HepG2 (cell line): ENCODE results near the gene RBM28. TPM values are rescaled to one million over a fixed set of nuclear protein-coding genes. Genes with fewer than 3 reads are reported as not detected.
A peak's percentile ranks its signal among the peaks of the same experiment; 100 is the strongest.

Experiments
- CHD4 ChIP-seq: fragments of 200-600 bp; sonication (generic); IDR thresholded peaks from 2 replicates; pipeline ENCODE4 v1.7.0; 2017; ENCODE audit warnings: mild to moderate bottlenecking, low read length, borderline replicate concordance
- DNMT3B ChIP-seq: conservative IDR thresholded peaks from 2 replicates; pipeline ENCODE4 v1.6.1; 2016; ENCODE audit warnings: missing biosample characterization, control low read depth
- HNF4G ChIP-seq, 2 experiments: sonication (generic) in 1 of 2; formaldehyde crosslinking in 1 of 2; IDR thresholded peaks; 2 replicates each; pipeline versions ENCODE4 v1.4.0 to v1.6.1; 2011 to 2020; ENCODE audit warnings: borderline replicate concordance in 2 of 2, low read depth in 2 of 2, mild to moderate bottlenecking in 2 of 2, low read length in 1 of 2, missing genetic modification reagents in 1 of 2, moderate library complexity in 1 of 2
- ISX ChIP-seq: sonication (generic); formaldehyde crosslinking; conservative IDR thresholded peaks from 2 replicates; pipeline ENCODE4 v1.5.0; 2020; ENCODE audit warnings: missing genetic modification reagents
- MAZ ChIP-seq, 2 experiments: sonication (generic) in 1 of 2; formaldehyde crosslinking in 1 of 2; IDR thresholded peaks; 2 replicates each; pipeline versions ENCODE4 v1.5.0 to v1.6.1; 2012 to 2020; ENCODE audit warnings: low read depth in 2 of 2, mild to moderate bottlenecking in 2 of 2, borderline replicate concordance in 1 of 2, improper control_type of control experiment in 1 of 2, low read length in 1 of 2, missing genetic modification reagents in 1 of 2, moderate library complexity in 1 of 2
- NR2F6 ChIP-seq, 2 experiments: IDR thresholded peaks; 2 replicates each; pipeline ENCODE4 v1.6.1; 2016; ENCODE audit warnings: antibody characterized with exemption in 1 of 2, mild to moderate bottlenecking in 1 of 2
- RARA ChIP-seq: IDR thresholded peaks from 2 replicates; pipeline ENCODE4 v1.6.1; 2016; ENCODE audit warnings: missing genetic modification reagents, missing compliant biosample characterization
- SIX1 ChIP-seq: sonication (generic); formaldehyde crosslinking; IDR thresholded peaks from 2 replicates; pipeline ENCODE4 v1.4.0; 2020; ENCODE audit warnings: missing genetic modification reagents, borderline replicate concordance
- SRY ChIP-seq: sonication (generic); formaldehyde crosslinking; IDR thresholded peaks from 2 replicates; pipeline ENCODE4 v1.8.0; 2022; ENCODE audit warnings: mild to moderate bottlenecking, missing genetic modification reagents
- ZNF253 ChIP-seq: sonication (generic); formaldehyde crosslinking; IDR thresholded peaks from 2 replicates; pipeline ENCODE4 v1.8.0; 2022; ENCODE audit warnings: mild to moderate bottlenecking, missing genetic modification reagents, borderline replicate concordance
- ZNF331 ChIP-seq: sonication (generic); formaldehyde crosslinking; IDR thresholded peaks from 2 replicates; pipeline ENCODE4 v1.4.0; 2020; ENCODE audit warnings: missing genetic modification reagents
- ZNF335 ChIP-seq: sonication (generic); formaldehyde crosslinking; IDR thresholded peaks from 2 replicates; pipeline ENCODE4 v1.4.0; 2020; ENCODE audit warnings: missing genetic modification reagents
- ZNF562 ChIP-seq: sonication (generic); formaldehyde crosslinking; IDR thresholded peaks from 2 replicates; pipeline ENCODE4 v1.8.0; 2022; ENCODE audit warnings: missing genetic modification reagents, borderline replicate concordance
- ZNF720 ChIP-seq: sonication (generic); formaldehyde crosslinking; IDR thresholded peaks from 2 replicates; pipeline ENCODE4 v1.4.0; 2020; ENCODE audit warnings: missing genetic modification reagents
- ZNF747 ChIP-seq: sonication (generic); formaldehyde crosslinking; IDR thresholded peaks from 2 replicates; pipeline ENCODE4 v1.8.1; 2023; ENCODE audit warnings: missing genetic modification reagents, mild to moderate bottlenecking, borderline replicate concordance
- ZNF776 ChIP-seq: sonication (generic); formaldehyde crosslinking; IDR thresholded peaks from 2 replicates; pipeline ENCODE4 v1.4.0; 2020; ENCODE audit warnings: mild to moderate bottlenecking, missing genetic modification reagents
- ZNF788 ChIP-seq: sonication (generic); formaldehyde crosslinking; IDR thresholded peaks from 2 replicates; pipeline ENCODE4 v1.5.0; 2020; ENCODE audit warnings: mild to moderate bottlenecking, missing genetic modification reagents, borderline replicate concordance
- polyA plus RNA-seq, 8 experiments: library from polyadenylated mRNA; depleted of rRNA in 3 of 8; stranded (reverse) in 7 of 8; unstranded in 1 of 8; fragments of >200 nt; fragmentation: Illumina TruSeq in 4 of 8; extraction: Trizol in 4 of 8; gene quantifications; 2 replicates each; pipeline versions ENCODE4 v1.2.1 to v1.2.3, GENCODE V29; 2011 to 2016; ENCODE audit warnings: low read depth in 4 of 8, missing spikeins in 1 of 8, mixed read lengths in 1 of 8; ENCODE audit not compliant: insufficient read depth in 1 of 8
- total RNA-seq, 5 experiments: library from RNA; depleted of rRNA; stranded (reverse); fragments of >200 nt; fragmentation: Illumina TruSeq; extraction: Trizol; gene quantifications; 2 replicates each; pipeline ENCODE4 v1.2.3, GENCODE V29; 2016; ENCODE audit warnings: low read depth in 1 of 5
- TF ChIP-seq, protein P1 (sequence below): sonication (generic); formaldehyde crosslinking; IDR thresholded peaks from 2 replicates; pipeline ENCODE4 v1.5.1; 2020; ENCODE audit warnings: mild to moderate bottlenecking, missing genetic modification reagents, moderate library complexity
- TF ChIP-seq, protein P2 (sequence below): sonication (generic); formaldehyde crosslinking; IDR thresholded peaks from 2 replicates; pipeline ENCODE4 v1.4.0; 2020; ENCODE audit warnings: missing genetic modification reagents
- TF ChIP-seq, protein P3 (sequence below), 2 experiments: fragments of 450-650 bp in 1 of 2; sonication (generic) in 1 of 2; formaldehyde crosslinking; IDR thresholded peaks; 2 replicates each; pipeline versions ENCODE4 v1.5.0 to v1.8.0; 2020 to 2022; ENCODE audit warnings: mild to moderate bottlenecking in 1 of 2, missing genetic modification reagents in 1 of 2

The RBM28 gene
- total and polyA plus RNA-seq, 2 of the 13 experiments (the other 11 are each of a cell fraction or from before 2014, with no cell fraction given), result 20.5 to 49.0 TPM

DNA sequence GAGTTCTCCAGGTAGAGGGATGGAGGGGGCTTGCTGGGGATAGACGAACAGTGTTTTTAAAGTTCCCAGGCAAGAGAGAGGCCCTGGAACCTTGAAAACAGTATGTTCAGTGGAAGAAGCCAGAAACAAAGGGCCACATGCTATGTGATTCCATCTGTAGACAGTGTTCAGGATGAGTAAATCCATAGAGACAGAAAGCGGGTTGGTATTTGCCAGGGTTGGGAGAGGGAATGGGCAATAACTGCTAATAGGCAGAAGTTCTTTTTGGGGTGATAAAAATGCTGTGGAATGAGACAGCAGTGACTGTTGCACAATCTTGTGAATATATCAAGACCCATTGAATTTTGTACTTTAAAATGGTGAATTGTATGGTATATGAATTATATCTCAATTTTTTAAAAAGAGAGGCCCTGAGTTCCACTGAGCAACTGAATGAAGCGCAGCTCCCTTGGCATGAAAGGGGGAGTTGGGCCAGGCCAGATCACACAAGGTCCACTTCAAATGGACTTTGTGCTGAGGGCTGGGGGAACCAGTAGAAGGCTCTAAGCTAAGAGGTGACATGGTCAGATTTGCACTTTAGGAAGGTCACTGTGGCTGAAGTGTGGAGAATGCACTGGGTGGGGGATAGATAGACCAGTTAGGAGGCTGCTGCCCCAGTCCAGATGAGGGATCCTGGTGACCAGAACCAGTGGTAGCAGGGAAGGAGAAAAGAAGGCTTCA lies 68.7 kb downstream of the RBM28 start (continued):
- TF ChIP-seq SRY (CRISPR knock-in tag), result no peak
- no peak for TF ChIP-seq ZNF747 (CRISPR knock-in tag)
- 0 out of 2 replicates have a peak, but pooled peaks have one; percentile 40 for TF ChIP-seq CHD4
- no peak for TF ChIP-seq ZNF335 (CRISPR knock-in tag)
- TF ChIP-seq HNF4G (IDR thresholded peaks at IDR 0.05; ENCODE audit: borderline replicate concordance, low read depth, low read length), result peak; percentile 67
- TF ChIP-seq HNF4G (CRISPR knock-in tag; IDR thresholded peaks at IDR 0.05; ENCODE audit: borderline replicate concordance, low read depth), result 0 out of 2 replicates have a peak, but pooled peaks have one; percentile 28
- TF ChIP-seq, protein P1, sequence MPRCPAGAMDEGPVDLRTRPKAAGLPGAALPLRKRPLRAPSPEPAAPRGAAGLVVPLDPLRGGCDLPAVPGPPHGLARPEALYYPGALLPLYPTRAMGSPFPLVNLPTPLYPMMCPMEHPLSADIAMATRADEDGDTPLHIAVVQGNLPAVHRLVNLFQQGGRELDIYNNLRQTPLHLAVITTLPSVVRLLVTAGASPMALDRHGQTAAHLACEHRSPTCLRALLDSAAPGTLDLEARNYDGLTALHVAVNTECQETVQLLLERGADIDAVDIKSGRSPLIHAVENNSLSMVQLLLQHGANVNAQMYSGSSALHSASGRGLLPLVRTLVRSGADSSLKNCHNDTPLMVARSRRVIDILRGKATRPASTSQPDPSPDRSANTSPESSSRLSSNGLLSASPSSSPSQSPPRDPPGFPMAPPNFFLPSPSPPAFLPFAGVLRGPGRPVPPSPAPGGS, result no peak
- no peak for TF ChIP-seq ZNF562 (CRISPR knock-in tag)
- TF ChIP-seq, protein P2, sequence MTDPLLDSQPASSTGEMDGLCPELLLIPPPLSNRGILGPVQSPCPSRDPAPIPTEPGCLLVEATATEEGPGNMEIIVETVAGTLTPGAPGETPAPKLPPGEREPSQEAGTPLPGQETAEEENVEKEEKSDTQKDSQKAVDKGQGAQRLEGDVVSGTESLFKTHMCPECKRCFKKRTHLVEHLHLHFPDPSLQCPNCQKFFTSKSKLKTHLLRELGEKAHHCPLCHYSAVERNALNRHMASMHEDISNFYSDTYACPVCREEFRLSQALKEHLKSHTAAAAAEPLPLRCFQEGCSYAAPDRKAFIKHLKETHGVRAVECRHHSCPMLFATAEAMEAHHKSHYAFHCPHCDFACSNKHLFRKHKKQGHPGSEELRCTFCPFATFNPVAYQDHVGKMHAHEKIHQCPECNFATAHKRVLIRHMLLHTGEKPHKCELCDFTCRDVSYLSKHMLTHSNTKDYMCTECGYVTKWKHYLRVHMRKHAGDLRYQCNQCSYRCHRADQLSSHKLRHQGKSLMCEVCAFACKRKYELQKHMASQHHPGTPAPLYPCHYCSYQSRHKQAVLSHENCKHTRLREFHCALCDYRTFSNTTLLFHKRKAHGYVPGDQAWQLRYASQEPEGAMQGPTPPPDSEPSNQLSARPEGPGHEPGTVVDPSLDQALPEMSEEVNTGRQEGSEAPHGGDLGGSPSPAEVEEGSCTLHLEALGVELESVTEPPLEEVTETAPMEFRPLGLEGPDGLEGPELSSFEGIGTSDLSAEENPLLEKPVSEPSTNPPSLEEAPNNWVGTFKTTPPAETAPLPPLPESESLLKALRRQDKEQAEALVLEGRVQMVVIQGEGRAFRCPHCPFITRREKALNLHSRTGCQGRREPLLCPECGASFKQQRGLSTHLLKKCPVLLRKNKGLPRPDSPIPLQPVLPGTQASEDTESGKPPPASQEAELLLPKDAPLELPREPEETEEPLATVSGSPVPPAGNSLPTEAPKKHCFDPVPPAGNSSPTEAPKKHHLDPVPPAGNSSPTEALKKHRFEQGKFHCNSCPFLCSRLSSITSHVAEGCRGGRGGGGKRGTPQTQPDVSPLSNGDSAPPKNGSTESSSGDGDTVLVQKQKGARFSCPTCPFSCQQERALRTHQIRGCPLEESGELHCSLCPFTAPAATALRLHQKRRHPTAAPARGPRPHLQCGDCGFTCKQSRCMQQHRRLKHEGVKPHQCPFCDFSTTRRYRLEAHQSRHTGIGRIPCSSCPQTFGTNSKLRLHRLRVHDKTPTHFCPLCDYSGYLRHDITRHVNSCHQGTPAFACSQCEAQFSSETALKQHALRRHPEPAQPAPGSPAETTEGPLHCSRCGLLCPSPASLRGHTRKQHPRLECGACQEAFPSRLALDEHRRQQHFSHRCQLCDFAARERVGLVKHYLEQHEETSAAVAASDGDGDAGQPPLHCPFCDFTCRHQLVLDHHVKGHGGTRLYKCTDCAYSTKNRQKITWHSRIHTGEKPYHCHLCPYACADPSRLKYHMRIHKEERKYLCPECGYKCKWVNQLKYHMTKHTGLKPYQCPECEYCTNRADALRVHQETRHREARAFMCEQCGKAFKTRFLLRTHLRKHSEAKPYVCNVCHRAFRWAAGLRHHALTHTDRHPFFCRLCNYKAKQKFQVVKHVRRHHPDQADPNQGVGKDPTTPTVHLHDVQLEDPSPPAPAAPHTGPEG, result no peak
- TF ChIP-seq ZNF788 (CRISPR knock-in tag), result no peak
- TF ChIP-seq SIX1 (CRISPR knock-in tag), result no peak
- no peak for TF ChIP-seq MAZ (IDR thresholded peaks at IDR 0.05; ENCODE audit: borderline replicate concordance, low read depth, low read length)
- 0 out of 2 replicates have a peak, but pooled peaks have one; percentile 31 for TF ChIP-seq MAZ (CRISPR knock-in tag; IDR thresholded peaks at IDR 0.05; ENCODE audit: low read depth)
- TF ChIP-seq, protein P3, sequence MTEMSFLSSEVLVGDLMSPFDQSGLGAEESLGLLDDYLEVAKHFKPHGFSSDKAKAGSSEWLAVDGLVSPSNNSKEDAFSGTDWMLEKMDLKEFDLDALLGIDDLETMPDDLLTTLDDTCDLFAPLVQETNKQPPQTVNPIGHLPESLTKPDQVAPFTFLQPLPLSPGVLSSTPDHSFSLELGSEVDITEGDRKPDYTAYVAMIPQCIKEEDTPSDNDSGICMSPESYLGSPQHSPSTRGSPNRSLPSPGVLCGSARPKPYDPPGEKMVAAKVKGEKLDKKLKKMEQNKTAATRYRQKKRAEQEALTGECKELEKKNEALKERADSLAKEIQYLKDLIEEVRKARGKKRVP (CRISPR knock-in tag; IDR thresholded peaks at IDR 0.05), result no peak
- TF ChIP-seq NR2F6 (IDR thresholded peaks at IDR 0.05), result 0 out of 2 replicates have a peak, but pooled peaks have one; percentile 17
- TF ChIP-seq NR2F6 (CRISPR knock-in tag; IDR thresholded peaks at IDR 0.05), result peak; percentile 15; the same call in 1 of the 2 replicates
- TF ChIP-seq ISX (CRISPR knock-in tag), result no peak
- TF ChIP-seq ZNF253, result no peak
- TF ChIP-seq ZNF776 (CRISPR knock-in tag), result no peak
- no peak for TF ChIP-seq DNMT3B (CRISPR knock-in tag)
- peak; percentile 17; the same call in 1 of the 2 replicates for TF ChIP-seq ZNF331 (CRISPR knock-in tag)
- TF ChIP-seq ZNF720 (CRISPR knock-in tag), result no peak
- TF ChIP-seq RARA (CRISPR knock-in tag), result peak; percentile 64
